Daoy (cell line): ENCODE measurements around the gene DIP2C. TPM values are rescaled to one million over a fixed set of nuclear protein-coding genes. Genes with fewer than 3 reads are reported as not detected.

Source experiments
- DNase-seq: peaks from one replicate; pipeline ENCODE4 v3.0.0-alpha.2; 2015; ENCODE audit warnings: low read depth
- total RNA-seq: library from RNA; depleted of rRNA; stranded (reverse); fragments of >200 nt; shearing (Covaris generic); gene quantifications from 2 replicates; pipeline ENCODE4 v1.2.3, GENCODE V29; 2014

DIP2C gene
- total RNA-seq, 1 experiment from 2014 or later: 2.7 TPM

DNA sequence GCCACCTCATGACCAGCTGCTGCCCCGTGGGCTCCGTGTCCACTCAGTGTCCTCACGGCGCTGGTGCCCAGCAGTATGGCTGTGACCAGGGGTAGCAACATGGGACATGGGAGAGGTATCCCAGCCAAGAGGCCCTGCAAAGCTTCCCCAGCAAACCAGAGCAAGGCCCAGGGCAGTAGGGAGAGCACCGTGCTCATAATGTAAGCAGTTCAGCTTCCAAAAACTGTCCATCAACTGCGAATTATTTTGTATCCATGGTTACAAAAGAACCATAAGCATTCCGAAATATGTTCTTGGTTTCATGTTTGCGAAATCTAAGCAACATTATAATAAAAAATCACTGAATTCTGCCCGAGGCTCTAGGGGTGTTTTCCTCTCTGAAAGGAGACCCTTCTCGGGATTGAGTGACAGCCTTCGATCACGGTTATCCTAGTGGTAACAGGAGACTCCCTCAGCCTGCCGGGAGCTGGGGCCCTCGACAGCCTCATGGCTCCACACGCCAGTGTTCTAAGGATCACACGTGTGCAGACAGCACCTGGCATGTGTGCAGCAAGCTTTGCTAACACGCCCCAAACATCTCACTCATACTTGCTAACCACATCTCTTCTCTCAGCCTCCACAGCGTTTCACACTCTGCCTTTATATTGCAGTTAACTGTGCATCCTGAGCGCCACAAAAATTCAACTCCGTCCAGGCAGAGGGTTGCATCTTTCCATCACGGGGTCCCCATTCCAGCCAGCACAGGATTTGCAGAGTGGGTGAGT, 117.6 kb downstream of the DIP2C start:
- DNase-seq: no peak

DNA sequence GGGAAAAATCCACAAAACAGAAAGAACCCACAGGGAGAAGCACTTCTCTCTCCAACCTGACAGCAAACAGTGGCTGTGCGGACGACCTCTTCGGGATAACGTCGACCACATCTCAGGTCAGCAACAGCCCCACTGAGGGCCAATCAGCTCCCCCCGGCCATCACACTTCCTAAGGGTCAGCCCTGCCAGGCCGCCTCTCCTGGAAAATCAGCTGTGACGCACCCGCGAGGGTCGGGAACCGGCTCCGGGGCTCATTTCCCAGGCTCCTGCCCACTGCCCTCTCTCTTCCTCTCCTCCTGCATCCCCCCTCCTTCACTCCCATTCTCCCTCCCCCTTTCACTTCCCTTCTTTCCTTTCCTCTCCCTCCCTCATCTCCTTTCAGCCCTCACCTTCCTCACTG, 118.3 kb downstream of the DIP2C start:
- DNase-seq: no peak

DNA sequence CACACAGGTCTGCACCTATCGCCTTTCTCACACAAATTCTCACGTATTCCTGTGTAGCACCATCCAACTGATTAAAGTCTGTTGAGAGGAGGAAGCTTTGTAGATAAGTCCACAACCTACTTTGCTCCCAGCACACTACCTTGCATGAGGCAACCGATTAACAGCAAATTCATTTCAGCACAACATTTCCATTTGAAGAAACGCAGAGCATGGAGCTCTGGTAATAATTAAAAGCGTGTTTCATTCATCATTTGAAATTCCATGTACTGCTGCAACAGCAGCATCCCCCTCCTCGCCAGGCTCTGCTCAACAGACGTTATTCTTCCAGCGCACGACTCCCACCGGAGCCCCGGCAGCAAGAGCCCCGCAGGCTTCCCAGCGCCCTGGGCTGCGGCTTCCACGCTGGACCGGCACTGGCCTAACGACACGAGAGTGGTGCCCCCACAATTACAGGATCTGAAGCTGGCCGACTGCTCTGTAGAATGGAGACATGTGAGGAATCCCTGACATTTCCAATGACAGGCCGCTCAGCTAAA, 118.8 kb downstream of the DIP2C start:
- DNase-seq: no peak

DNA sequence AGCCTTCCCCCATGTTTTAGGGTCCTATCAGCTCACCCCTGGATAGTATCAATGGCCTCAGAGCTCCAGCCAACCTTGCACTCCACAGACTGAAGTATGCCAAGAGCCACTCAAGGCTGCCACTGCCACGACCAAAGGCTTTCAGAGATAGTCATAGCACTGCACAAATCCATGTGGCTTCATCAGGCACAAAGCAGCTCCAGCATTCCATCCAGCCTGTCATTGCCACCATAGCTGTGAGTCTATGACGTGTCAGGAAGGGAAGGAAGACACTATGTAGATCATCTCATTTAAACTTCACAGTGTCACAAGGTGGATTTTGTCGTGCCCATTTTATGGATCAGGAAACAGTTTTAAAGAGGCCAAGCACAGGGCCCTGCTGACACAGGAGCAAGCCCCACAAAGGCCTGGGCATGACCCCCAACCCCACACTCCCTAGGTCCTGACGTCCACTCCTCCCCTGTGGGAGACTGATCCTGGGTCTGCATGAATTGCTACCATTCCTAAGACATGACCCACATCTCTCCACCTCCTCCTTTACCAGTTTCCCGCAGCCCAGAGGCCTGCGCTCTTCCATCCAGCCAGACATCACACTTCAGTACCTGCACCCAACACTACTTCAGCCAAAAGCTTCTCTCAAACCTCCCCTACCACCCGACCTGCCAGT, 119.4 kb downstream of the DIP2C start:
- DNase-seq: no peak

DNA sequence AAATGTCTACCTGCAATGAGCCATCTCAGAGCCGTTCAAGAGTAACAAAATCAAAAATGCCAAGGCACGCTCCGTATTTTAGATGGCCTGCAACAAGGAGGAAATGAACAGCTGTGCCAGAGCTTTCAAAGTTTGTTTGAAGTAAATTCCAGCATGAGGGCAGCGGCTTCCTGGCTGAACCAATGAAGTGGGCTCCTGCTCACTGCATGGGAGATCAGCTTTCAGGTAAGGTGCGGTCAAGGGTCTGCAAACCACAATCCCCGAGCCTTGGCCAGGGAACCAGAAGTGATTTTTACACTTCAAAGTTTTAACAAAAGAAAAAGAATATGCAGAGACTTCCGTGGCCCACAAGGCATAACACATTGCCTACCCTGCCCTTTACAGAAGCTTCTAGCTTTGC, 120.6 kb downstream of the DIP2C start:
- no peak for DNase-seq

DNA sequence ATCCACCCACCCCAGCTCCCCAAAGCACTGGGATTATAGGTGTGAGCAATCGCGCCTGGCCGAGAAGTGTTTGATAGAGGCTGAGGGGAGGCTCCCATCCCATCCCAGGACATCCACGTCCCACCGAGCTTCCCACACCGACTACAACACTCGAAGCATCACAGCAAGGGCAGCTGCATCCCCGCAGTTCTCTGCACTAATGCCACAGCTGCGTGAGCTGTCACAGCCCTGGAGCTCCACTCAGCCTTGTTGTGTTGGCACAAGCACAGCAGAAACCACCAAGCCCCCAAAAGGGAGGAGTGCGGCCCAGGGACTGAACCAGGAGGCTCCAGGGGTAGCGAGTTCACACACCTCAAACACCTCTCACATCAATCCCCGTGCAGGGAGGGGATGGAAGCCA, 121.6 kb downstream of the DIP2C start:
- DNase-seq: no peak

DNA sequence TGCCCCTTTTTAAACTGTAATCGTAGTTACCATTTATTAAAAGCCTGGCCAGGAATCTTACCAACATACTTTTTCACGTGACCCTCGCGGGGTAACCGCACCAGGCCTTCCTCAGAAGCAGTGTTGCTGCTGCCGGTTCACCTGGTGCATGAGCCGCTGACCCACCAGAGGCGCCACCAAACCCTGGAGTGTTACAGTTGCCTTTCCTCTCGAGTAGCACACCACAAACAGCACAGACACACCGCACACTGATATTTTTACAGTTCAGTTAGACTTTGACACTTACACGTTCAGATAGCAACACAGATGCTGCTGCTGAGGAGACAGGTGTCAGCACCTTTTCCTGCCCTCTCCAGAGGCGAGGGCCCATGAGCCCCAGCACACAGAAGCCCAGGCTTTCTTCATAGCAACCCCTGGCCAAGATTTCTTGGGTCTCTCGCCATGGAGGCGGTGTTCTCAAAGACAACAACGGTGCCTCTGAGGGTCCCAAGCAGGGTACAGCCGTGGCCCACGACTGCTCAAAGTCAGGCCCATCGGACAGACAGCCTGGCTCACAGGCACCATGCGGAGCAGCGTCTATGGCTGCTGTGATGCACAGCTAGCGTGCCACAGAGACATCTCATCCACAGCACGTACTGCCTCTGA, 123.1 kb downstream of the DIP2C start:
- DNase-seq: no peak

DNA sequence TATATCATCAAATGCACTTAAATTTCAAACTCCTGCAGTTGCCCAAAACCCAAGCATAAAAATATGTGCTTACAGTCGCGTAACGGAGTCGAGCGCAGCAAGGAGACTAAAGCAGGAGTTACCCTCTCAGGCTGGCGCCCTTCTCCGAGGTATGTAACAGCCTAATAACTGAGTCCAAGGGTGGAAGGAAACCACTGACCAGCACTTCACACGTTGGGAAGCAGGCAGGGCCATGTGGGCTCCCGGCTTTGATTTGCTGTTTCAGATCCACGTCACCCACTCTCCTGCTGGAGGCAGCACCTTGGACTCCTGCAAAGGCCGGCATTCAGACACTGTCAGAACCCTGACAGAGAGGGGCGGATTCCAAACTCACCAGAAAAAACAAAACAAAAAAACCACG, 123.8 kb downstream of the DIP2C start:
- DNase-seq: no peak

DNA sequence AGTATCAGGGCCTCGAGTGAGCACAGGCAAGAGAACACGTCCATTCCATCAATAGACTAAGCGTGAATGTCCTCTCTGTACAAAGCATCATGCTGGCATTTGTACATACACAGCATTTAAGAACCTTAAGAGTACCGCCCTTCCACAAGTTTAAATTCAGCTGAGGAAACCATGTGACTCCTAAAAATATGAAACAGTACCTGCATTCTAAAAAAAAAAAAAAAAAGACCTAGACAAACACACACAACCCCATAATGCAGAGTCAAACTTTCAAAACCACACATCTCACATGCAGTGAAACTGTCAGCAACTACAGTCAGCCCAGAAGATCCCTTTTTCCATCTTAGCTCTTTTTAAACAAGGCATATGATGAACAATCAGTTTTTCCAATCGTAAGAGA, 124.3 kb downstream of the DIP2C start:
- DNase-seq: no peak

DNA sequence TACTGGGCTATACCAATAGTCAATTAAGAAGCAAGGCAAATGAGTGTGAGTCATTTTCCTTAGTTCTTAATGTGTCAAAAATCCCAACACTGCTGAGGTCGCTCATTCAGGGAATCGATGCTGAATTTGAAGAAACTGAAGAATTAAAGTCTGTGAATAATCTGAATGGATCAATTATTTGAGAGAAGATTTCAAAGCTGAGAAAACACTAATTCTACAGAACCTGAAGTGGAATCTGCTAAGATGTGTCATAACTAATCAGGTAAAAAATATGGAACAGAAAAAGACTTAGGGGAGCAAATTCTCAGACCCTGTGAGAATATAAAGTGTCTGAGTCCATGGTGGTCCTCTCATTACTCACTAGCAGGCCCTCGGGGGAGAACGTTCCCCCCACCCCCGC, 125.6 kb downstream of the DIP2C start:
- DNase-seq: no peak

DNA sequence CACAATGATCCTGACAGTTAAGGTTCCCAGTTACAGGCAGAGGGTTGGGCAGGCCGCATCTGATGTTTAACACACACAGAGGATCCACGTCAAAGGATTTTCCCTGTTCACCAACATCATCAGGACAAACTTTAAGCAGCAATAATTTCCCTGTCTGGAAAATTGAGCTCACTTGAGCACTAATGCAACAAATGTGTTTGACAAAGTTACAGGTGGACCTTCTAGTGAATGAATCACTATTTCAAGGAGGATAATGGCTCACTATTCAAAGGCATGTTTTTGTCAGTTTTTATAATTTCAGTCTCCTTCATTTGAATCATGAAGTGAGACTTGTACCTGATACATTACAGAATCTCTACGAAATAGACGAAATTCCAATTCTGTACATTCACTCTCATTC, 127.3 kb downstream of the DIP2C start:
- no peak for DNase-seq

DNA sequence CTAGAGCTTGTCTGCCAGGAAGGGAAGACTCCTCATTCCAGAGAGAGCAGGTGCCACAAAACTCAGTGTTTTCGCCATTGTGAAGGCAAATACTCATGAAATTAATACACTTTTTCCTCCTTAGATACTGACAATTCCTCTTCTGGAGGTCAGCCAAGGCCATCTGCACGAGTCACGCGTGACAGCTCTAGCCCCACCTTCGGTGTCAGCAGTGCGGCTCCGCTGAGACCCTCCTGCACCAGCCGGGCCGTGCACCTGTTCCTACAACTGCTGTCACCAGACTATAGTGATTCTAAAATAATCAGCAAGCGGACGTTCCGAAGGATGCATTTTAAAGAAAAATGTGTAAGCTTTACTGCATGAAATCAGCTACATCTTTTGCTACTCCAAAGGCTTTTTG, 127.7 kb downstream of the DIP2C start:
- DNase-seq: no peak

DNA sequence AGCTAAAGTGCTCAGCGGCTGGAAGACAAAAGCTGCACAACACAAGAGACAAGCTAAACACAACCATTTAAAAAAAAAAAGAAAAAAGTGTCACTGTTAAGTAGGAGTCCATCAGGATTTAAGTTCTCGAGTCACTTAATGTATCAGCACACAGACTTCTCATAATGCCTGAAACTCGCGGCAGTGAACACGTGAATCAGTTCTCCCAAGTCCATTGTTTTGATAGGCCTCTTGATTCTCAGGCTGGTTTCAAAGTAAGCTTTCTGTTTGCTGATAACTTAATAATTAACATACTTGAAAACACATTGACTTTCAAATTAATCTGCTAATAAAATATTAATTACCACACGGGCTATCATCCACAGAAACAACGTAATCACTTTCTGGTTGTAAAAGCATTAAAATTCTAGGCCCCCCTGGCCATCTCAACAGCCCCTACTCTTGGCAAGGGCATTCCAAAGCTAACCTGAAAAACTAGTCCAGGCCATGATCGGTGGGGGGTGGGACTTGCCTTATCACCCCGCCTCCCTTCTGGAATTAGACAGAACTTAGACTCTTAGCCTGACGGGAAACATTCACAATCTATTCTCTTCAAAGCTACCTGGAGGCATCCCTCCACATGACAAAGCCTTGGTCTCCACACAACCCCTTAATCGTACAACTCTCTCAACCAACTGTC, 129.0 kb downstream of the DIP2C start:
- DNase-seq: no peak

DNA sequence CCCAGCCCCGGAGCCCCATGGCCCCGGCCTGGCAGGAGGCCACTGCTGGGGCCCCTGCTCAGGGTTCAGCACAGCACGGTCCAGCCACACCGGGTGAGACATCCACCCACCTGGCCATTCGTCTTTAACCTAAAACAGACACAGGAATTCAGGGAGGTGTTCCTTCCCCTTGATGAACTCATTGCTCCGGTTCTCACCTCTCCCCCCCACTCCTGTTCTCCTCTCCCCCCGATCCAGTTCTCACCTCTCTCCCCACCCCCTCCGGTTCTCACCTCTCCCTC, 129.8 kb downstream of the DIP2C start:
- DNase-seq: no peak

DNA sequence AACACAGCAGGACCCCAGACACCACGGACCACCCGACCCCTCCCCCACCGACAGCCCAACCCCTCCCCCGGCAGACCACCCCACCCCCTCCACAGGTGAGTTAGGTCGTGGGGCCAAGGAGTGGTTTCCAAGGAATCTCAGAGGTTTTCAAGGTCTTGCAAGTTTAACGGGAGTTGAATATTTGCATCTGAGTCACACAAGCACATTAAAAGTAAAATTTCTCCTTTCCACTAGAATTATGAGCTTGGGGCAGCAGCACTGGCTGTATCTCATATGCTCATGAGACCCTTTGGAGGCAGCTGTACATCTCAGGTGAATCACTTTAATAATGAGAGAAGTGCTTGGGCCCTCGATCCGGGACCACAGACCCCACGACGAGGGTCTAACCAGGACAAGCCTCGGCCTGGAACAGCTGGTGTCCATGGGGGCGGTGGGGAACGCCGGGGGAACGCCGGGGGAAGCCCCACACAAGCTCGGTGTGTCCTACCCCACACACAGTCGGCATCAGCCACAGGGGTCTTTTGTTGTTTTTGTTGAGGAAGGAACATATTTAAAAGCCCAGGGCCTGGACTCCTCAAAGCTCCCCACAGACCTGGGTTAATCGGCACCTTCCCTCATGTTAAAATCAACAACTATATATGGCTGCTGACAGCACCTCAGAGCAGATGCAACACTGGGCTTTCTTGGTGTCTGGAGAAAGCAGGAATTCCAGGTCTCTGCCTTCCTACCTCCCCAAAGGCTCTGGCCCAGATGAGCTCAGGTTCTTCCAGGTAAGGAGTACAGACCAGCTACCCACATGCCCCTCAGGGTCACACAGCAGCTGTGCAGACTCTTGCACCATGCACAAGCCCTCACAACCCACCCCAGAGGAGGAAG, 130.3 kb downstream of the DIP2C start:
- no peak for DNase-seq

DNA sequence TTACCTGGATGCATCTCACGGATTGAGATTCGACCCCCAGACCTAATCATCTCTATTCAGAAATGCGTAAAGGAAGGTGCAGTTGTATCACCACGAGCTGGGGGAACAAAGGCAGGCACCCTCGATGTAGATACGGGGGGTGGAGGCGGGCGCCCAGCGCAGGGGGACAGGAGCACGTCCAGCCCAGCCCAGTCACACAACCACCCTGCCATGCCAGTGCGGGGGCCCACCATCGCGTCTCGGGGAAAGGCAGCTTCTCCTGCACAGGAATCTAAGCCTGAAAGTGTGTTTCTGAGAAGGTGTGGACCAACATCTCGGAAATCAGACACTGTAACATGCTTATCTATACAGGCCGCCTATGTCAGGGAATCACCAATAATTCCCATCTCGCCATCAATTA, 131.1 kb downstream of the DIP2C start:
- DNase-seq: no peak

DNA sequence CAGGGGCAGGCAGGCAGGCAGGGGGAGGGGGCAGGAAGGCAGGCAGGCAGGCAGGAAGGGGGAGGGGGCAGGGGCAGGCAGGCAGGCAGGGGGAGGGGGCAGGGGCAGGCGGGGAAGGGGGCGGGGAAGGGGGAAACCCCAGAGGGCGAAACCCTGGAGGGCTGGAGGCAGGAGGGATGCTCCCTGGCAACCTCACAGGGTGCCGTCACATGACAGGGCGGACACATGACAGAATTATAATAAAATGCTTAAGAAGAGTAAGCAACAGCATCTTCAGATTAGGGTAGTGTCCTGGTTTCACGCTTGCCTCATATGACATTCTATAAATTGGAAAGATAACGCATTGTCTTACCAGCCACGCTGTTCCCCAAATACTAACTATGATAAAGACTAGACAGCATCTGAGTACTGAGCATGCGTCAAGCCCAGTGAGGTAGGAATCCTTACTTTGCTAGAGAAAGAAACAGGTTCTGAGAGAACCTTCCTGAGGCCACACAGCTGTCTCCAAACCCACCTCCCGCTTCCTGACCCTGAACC, 131.6 kb downstream of the DIP2C start:
- DNase-seq: peak; percentile 25

DNA sequence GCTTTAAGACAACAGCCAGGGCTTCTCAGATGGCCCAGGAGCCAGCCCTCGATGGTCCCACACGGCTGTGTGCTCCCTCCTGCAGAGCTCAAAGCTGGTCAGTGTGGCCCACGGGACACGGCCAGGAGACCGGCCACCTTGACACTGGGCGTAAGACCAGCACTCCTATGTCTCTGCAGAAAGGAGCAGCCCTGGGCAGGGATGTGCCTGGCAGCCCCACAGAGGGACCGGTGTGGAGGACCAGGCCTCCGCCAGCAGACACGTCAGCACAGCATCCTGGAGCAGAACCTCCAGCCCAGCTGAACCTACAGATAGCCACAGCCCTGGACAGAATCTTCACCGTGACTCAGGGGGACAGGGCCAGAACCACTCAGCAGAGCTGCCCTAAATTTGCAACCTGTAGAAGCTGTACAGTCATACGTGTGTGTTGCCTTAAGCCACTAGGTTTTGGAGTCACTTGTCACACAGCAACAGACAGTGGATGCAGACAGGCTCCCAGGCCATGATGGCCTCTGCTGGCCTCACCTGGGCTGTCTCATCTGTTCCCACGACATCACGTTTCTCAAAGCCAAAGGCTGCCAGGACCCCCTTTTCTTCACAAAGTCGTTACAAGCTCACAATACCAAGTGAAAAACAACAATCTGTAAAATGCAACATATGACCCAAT, 132.4 kb downstream of the DIP2C start:
- DNase-seq: no peak

DNA sequence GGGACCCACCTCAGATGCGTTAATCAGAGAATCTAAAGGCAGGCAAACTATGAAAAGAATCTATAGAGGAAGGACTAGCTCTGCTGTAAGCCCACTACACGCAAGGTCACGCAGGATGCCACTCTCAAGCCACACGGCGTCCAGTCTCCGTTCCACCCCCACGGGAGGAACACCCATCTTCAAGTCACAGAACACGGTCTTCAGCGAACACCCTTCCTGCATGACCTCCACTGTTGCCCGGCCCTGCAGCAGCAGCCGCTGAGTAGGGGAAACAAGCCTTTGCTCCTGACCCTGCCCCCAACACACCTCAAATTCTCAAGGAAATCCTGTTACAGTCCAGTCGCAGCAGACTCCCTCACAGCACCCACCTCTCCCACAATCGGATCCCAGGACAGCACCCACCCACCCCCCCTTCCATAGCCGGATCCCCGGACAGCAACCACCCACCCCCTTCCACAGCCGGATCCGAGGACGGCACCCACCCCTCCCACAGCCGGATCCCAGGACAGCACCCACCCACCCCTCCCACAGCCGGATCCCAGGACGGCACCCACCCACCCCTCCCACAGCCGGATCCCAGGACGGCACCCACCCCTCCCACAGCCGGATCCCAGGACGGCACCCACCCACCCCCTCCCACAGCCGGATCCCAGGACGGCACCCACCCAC, 133.7 kb downstream of the DIP2C start:
- DNase-seq: no peak

DNA sequence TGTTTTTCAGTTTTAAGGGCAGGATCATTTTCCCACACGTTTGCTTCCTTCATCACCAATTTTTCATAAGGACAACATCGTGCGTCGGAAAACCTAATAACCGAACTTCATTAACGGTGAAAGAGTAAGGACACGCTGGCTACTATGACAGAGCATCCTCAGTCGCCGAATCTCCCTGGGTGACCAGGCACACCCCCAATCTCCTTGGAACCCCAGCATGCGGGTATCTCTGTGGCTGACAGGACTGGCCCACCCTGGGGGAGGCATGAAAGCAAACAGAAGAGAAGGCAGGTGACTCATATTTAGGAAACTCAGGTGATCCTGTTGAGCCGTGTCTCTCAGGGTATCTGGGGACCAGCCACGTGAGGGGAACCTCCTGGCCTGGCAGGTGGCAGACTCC, 134.2 kb downstream of the DIP2C start:
- DNase-seq: no peak
